K562 (cell line): ENCODE results near the gene SH2D7. TPM values are rescaled to one million over a fixed set of nuclear protein-coding genes. Genes with fewer than 3 reads are reported as not detected.

Experiments
- ATAC-seq: fragments of 200-7000 bp; cut with Tn5 transposase; 3 replicates; pipeline ENCODE4 v1.9.1; 2020; ENCODE audit warnings: moderate library complexity
- BruUV-seq: library from RNA; stranded (reverse); fragments of 400-500 nt; replicated peaks from 2 replicates; lab custom pipeline; 2021; lab: Mats Ljungman, UMichigan
- CTCF ChIA-PET: fragments of 300-600 bp; formaldehyde crosslinking; extraction: SDS; loops from one replicate; lab custom pipeline; 2021; ENCODE audit warnings: low intra/inter-chr PET ratio; lab: Yijun Ruan, JAX
- POLR2A ChIA-PET: fragments of 300-600, 350-650 bp; sonication (Branson Sonifier 250); formaldehyde crosslinking; extraction: SDS; loops from one replicate; lab custom pipeline; 2021; ENCODE audit warnings: antibody characterized with exemption, inconsistent platforms; lab: Yijun Ruan, JAX
- DNase-seq, 4 experiments: peaks; one replicate each; pipeline versions ENCODE4 v3.0.0 to v3.0.0-alpha.2; 2011 to 2018; ENCODE audit warnings: low spot score in 3 of 4, mixed read lengths in 3 of 4; ENCODE audit errors: extremely low read depth in 1 of 4
- FAIRE-seq: peaks from 2 replicates; lab custom pipeline; 2011; peaks lifted over from hg19 to GRCh38; lab: Jason Lieb, UNC
- H2AFZ ChIP-seq: 2 replicates; pipeline ENCODE4 v1.6.0; 2011; ENCODE audit warnings: low read depth, low read length, control low read depth, inconsistent platforms
- H3K27ac ChIP-seq: fragments of 200-600 bp; 3 replicates; pipeline ENCODE4 v1.8.0; 2011; ENCODE audit warnings: low read depth, mild to moderate bottlenecking, control low read depth, inconsistent platforms, low read length, moderate library complexity, mixed read lengths; ENCODE audit errors: extremely low read depth
- H3K27me3 ChIP-seq, 2 experiments: fragments of 300-600 bp in 1 of 2; 2 replicates in 1 of 2; 3 replicates in 1 of 2; pipeline versions ENCODE4 v1.6.0 to v1.8.0; 2011; ENCODE audit warnings: inconsistent platforms in 2 of 2, low read length in 2 of 2, mild to moderate bottlenecking in 1 of 2, mixed read lengths in 1 of 2, moderate library complexity in 1 of 2; ENCODE audit not compliant: control insufficient read depth in 2 of 2, insufficient read depth in 2 of 2
- H3K36me3 ChIP-seq: fragments of 300-600 bp; 3 replicates; pipeline ENCODE4 v1.8.0; 2011; ENCODE audit warnings: mild to moderate bottlenecking, low read length, inconsistent platforms; ENCODE audit not compliant: control insufficient read depth, insufficient read depth
- H3K4me1 ChIP-seq, 2 experiments: fragments of 200-600 bp in 1 of 2; replicated peaks in 1 of 2; 2 replicates in 1 of 2; 3 replicates in 1 of 2; pipeline versions ENCODE4 v1.5.1 to v1.8.0; 2011; ENCODE audit warnings: inconsistent platforms in 2 of 2, low read length in 2 of 2, mild to moderate bottlenecking in 1 of 2, mixed read lengths in 1 of 2, moderate library complexity in 1 of 2; ENCODE audit not compliant: control insufficient read depth in 2 of 2, insufficient read depth in 2 of 2
- H3K4me2 ChIP-seq: 2 replicates; pipeline ENCODE4 v1.6.1; 2011; ENCODE audit warnings: low read length, control low read depth, inconsistent platforms, mixed read lengths; ENCODE audit not compliant: insufficient read depth
- H3K4me3 ChIP-seq: fragments of 200-600 bp; sonication (generic), shearing (Covaris generic); 2 replicates; pipeline ENCODE4 v1.5.1; 2016; ENCODE audit warnings: control low read depth, inconsistent platforms
- H3K79me2 ChIP-seq: fragments of 200-600 bp; 3 replicates; pipeline ENCODE4 v1.8.0; 2011; ENCODE audit warnings: low read length, inconsistent platforms; ENCODE audit not compliant: control insufficient read depth, insufficient read depth
- H3K9ac ChIP-seq, 2 experiments: 2 replicates each; pipeline versions ENCODE4 v1.6.0 to v1.6.1; 2011; ENCODE audit warnings: low read depth in 2 of 2, low read length in 2 of 2, control low read depth in 1 of 2, inconsistent platforms in 1 of 2, mild to moderate bottlenecking in 1 of 2, mixed read lengths in 1 of 2; ENCODE audit not compliant: insufficient read depth in 1 of 2
- H3K9me1 ChIP-seq: one replicate; pipeline ENCODE4 v1.6.0; 2011; ENCODE audit warnings: inconsistent platforms, mild to moderate bottlenecking, low read length, moderate library complexity; ENCODE audit not compliant: control insufficient read depth, insufficient read depth
- H3K9me3 ChIP-seq: replicated peaks from 2 replicates; pipeline ENCODE4 v1.5.1; 2011; ENCODE audit warnings: low read depth, low read length, inconsistent platforms; ENCODE audit not compliant: control insufficient read depth, insufficient read depth
- H4K20me1 ChIP-seq: replicated peaks from 2 replicates; pipeline ENCODE4 v1.6.1; 2011; ENCODE audit warnings: low read length, inconsistent platforms, mixed read lengths; ENCODE audit not compliant: control insufficient read depth, insufficient read depth
- E2F8 ChIP-seq: fragments of 450-650 bp; IDR thresholded peaks from 2 replicates; pipeline ENCODE4 v1.7.1; 2018; ENCODE audit warnings: mild to moderate bottlenecking, low read depth; ENCODE audit not compliant: partially characterized antibody
- HSF4 ChIP-seq: fragments of 250-450 bp; sonication (Bioruptor Pico); IDR thresholded peaks from 2 replicates; pipeline ENCODE4 v2.1.2; 2022; ENCODE audit warnings: mild to moderate bottlenecking, moderate library complexity, borderline replicate concordance
- KDM5B ChIP-seq: fragments of 200-600 bp; sonication (generic); IDR thresholded peaks from 2 replicates; pipeline ENCODE4 v1.6.1; 2012; ENCODE audit warnings: low read depth, mild to moderate bottlenecking, moderate library complexity, low read length, control low read depth, inconsistent platforms; ENCODE audit not compliant: insufficient replicate concordance
- NFXL1 ChIP-seq: fragments of 450-650 bp; formaldehyde crosslinking; IDR thresholded peaks from 2 replicates; pipeline ENCODE4 v1.4.0; 2021; ENCODE audit warnings: mild to moderate bottlenecking
- POLR2A ChIP-seq: fragments of 450-650 bp; conservative IDR thresholded peaks from 2 replicates; pipeline ENCODE4 v1.6.1; 2016
- POLR2H ChIP-seq: IDR thresholded peaks from 2 replicates; pipeline ENCODE4 v1.6.1; 2016; ENCODE audit warnings: missing genetic modification characterization, low read depth, mild to moderate bottlenecking, control low read depth, missing compliant biosample characterization, moderate library complexity
- RNF219 ChIP-seq: fragments of 250-450 bp; sonication (Bioruptor Pico); IDR thresholded peaks from 2 replicates; pipeline ENCODE4 v1.5.0; 2022; ENCODE audit warnings: mild to moderate bottlenecking
- SMAD1 ChIP-seq: fragments of 150-350 bp; IDR thresholded peaks from 2 replicates; pipeline ENCODE4 v1.6.1; 2014; ENCODE audit warnings: low read length, low read depth; ENCODE audit not compliant: partially characterized antibody
- TAF9B ChIP-seq: fragments of 450-650 bp; IDR thresholded peaks from 2 replicates; pipeline ENCODE4 v1.6.1; 2018; ENCODE audit warnings: mild to moderate bottlenecking; ENCODE audit not compliant: partially characterized antibody
- ZNF586 ChIP-seq: fragments of 450-650 bp; formaldehyde crosslinking; conservative IDR thresholded peaks from 2 replicates; pipeline ENCODE4 v1.4.0; 2020; ENCODE audit warnings: mild to moderate bottlenecking, moderate library complexity
- ZNF79 ChIP-seq: fragments of 250-450 bp; sonication (Bioruptor Pico); IDR thresholded peaks from 2 replicates; pipeline ENCODE4 v1.4.0; 2020; ENCODE audit warnings: low read depth, mild to moderate bottlenecking, moderate library complexity
- WGBS: fragments of 100-300 bp; shearing (Covaris generic); methylation state at CpG from one replicate; pipeline ENCODE4 v1.1.6; 2016; ENCODE audit warnings: low coverage, mixed read lengths; ENCODE audit not compliant: insufficient coverage; ENCODE audit errors: missing lambda C conversion rate; 5-methylcytosine and 5-hydroxymethylcytosine counted together
- in situ Hi-C: fragments of 300-500 bp; cut with MboI; formaldehyde crosslinking; loops from 4 replicates; pipeline ENCODE4 v1.15.0; 2018; ENCODE audit warnings: inconsistent platforms, mixed read lengths
- intact Hi-C: fragments of 100-400 bp; cut with micrococcal nuclease; formaldehyde crosslinking; loops from 2 replicates; pipeline ENCODE4 v1.14.2; 2022
- polyA plus RNA-seq, 8 experiments: library from polyadenylated mRNA; depleted of rRNA in 4 of 8; stranded (reverse) in 5 of 8; unstranded in 3 of 8; fragments of >200 nt; fragmentation: Nextera tagmentation in 2 of 8; fragmentation: Illumina TruSeq in 1 of 8; extraction: Ambion mirVana in 2 of 8; extraction: Trizol in 1 of 8; gene quantifications; 2 replicates each; pipeline versions ENCODE4 v1.2.1 to v1.2.3, GENCODE V29; 2011 to 2014; ENCODE audit warnings: inconsistent platforms in 1 of 8, missing spikeins in 1 of 8
- total RNA-seq, 7 experiments: library from RNA; depleted of rRNA in 6 of 7; stranded (reverse); fragments of >200 nt in 6 of 7; fragmentation: Illumina TruSeq in 2 of 7; extraction: Trizol in 2 of 7; gene quantifications; 2 replicates each; pipeline versions ENCODE4 v1.2.1 to v1.2.3, GENCODE V29; 2011 to 2021; ENCODE audit warnings: low replicate concordance in 1 of 7

Gene SH2D7
- total and polyA plus RNA-seq, 9 of the 15 experiments (the other 6 are each of a cell fraction or from before 2014, with no cell fraction given): not detected

- Histone ChIP-seq H3K9me3 (no peaks in the 10 kb centered on the region), H3K4me1 (peaks cover 17 to 32% of the 10 kb centered on the region in 2 experiments; a peak in 4 of 5 replicates), H3K9me1 (no peaks in the 10 kb centered on the region), H2AFZ (no peak overlapping the region), H3K27ac (no peak overlapping the region), H3K4me3 (no peak overlapping the region), H3K36me3 (no peaks in the 10 kb centered on the region), H4K20me1 (peaks cover 9% of the 10 kb centered on the region), H3K27me3 (no peaks in the 10 kb centered on the region), H3K79me2 (peaks cover 19% of the 10 kb centered on the region; the same call in 2 of the 3 replicates), H3K4me2 (no peak overlapping the region), H3K9ac (no peak overlapping the region)
- BruUV-seq: no TSS peak
- CTCF ChIA-PET: no interaction called here
- DNase-seq: no peak
- in situ Hi-C loops (no loop called here), intact Hi-C loops (no loop called here)
- no peak for TF ChIP-seq E2F8
- no peak for TF ChIP-seq ZNF586
- TF ChIP-seq HSF4 (CRISPR knock-in tag): no peak
- no peak for TF ChIP-seq ZNF79 (CRISPR knock-in tag)
- no peak for TF ChIP-seq NFXL1 (CRISPR knock-in tag)
- TF ChIP-seq RNF219 (CRISPR knock-in tag): no peak
- no peak for TF ChIP-seq TAF9B
- no peak for TF ChIP-seq KDM5B
- TF ChIP-seq POLR2A: no peak
- TF ChIP-seq SMAD1: no peak
- no peak for TF ChIP-seq POLR2H
- FAIRE-seq: no peak
- 74% methylated on average over 5 of the region's 5 CpGs for WGBS
- POLR2A ChIA-PET: interaction anchor here (0.7 kb wide), 1 partner anchor 11 kb away, joined by 3 read pairs; no protein-coding TSS in a partner anchor
- ATAC-seq: no peak
Measured at GRCh38 chr15:78073046-78073787, 19.1 kb upstream of the SH2D7 start.
